ENCODE results near the gene MAPRE2. TPM values are rescaled to one million over a fixed set of nuclear protein-coding genes. Genes with fewer than 3 reads are reported as not detected.

MAPRE2 gene
- total and polyA plus RNA-seq, 2 donors (not counting 1 experiment from before 2014, with no cell fraction given): 18.5 to 88.1 TPM

DNA sequence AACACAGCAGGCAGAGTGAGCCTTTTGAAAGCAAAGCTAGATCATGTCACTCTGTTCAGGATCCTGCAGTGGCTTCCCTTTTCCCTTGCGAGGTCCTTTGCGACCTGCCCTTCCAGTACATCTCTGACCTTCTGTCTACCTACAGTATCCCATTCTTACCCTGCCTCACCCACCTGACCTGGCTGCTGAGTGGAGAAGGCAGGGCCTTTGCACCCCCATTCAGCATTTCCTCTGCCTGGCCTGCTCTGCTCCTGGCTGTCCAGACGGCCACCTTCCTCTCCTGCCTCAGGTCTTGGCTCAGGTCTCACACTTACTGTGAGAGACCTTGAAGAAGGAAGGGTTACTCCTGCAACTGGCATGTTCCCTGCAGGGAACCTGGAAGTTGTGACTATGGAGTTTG lies 77.4 kb downstream of the MAPRE2 start:
- TF ChIP-seq EZH2 (IDR thresholded peaks at IDR 0.05; ENCODE audit: low read length, missing control alignments): no peak
- no peak overlapping the region for H2AFZ ChIP-seq (ENCODE audit: low read length)
- no peak overlapping the region for H3K27ac ChIP-seq (ENCODE audit: insufficient read depth, low read length)

DNA sequence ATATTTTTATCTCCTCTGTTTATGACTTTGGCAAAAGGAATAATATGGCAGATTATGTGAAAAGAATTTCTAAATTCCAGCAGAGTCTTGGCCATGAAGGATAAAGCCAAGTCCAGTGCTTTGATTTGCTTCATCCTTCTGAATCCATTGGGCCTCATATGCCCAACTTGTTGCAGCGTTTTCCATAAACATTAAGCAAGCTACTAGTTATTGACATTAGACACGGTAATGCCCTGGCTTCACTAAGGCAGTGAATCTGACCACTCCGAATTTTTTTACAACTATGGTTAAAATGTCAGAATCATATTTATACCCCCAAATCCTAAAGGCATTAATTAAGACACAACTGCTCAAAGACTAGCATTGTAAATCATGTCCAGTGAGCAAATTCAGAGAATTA lies 79.8 kb downstream of the MAPRE2 start:
- Histone ChIP-seq H3K9me3 (ENCODE audit: control insufficient read depth, insufficient read depth, low read depth, low read length) (no peaks in the 10 kb centered on the region), H3K9ac (ENCODE audit: insufficient read depth, low read length) (no peak overlapping the region), H3K36me3 (ENCODE audit: control insufficient read depth, insufficient read depth, low read length) (no peaks in the 10 kb centered on the region), H2AFZ (ENCODE audit: low read length) (no peak overlapping the region), H3K4me2 (ENCODE audit: extremely low read depth, insufficient read depth, low read length) (no peak overlapping the region), H3K27me3 (ENCODE audit: control insufficient read depth, insufficient read depth, low read length) (no peaks in the 10 kb centered on the region), H3K4me1 (ENCODE audit: control insufficient read depth, extremely low read depth, insufficient read depth, low read length) (peaks cover 10% of the 10 kb centered on the region), H4K20me1 (ENCODE audit: control insufficient read depth, extremely low read depth, insufficient read depth, low read length) (no peaks in the 10 kb centered on the region), H3K27ac (ENCODE audit: insufficient read depth, low read length) (no peak overlapping the region), H3K4me3 (replicated peaks in 1 of 4; ENCODE audit: control extremely low read depth in 1 of 4, insufficient read depth in 1 of 4, low read depth in 3 of 4, low read length in 4 of 4) (no peak overlapping the region), H3K79me2 (ENCODE audit: control insufficient read depth, insufficient read depth, low read length) (no peaks in the 10 kb centered on the region)
- DNase-seq (ENCODE audit: low read depth in 2 of 2): no peak
- no peak for TF ChIP-seq EZH2 (IDR thresholded peaks at IDR 0.05; ENCODE audit: low read length, missing control alignments)
- TF ChIP-seq CTCF (conservative IDR thresholded peaks at IDR 0.05 in 1 of 2, IDR thresholded peaks at IDR 0.05 in 1 of 2; ENCODE audit: low read depth in 1 of 2, low read length in 2 of 2): no peak

More for the DNA sequence above, 77.4 kb downstream of the MAPRE2 start:
- no peaks in the 10 kb centered on the region for H4K20me1 ChIP-seq (ENCODE audit: control insufficient read depth, extremely low read depth, insufficient read depth, low read length)
- H3K36me3 ChIP-seq (ENCODE audit: control insufficient read depth, insufficient read depth, low read length): no peaks in the 10 kb centered on the region
- H3K9ac ChIP-seq (ENCODE audit: insufficient read depth, low read length): no peak overlapping the region
- no peaks in the 10 kb centered on the region for H3K9me3 ChIP-seq (ENCODE audit: control insufficient read depth, insufficient read depth, low read depth, low read length)
- peaks cover 10% of the 10 kb centered on the region for H3K4me1 ChIP-seq (ENCODE audit: control insufficient read depth, extremely low read depth, insufficient read depth, low read length)
- H3K4me2 ChIP-seq (ENCODE audit: extremely low read depth, insufficient read depth, low read length): no peak overlapping the region
- no peaks in the 10 kb centered on the region for H3K27me3 ChIP-seq (ENCODE audit: control insufficient read depth, insufficient read depth, low read length)
- no peak overlapping the region for H3K4me3 ChIP-seq (replicated peaks in 1 of 4; ENCODE audit: control extremely low read depth in 1 of 4, insufficient read depth in 1 of 4, low read depth in 3 of 4, low read length in 4 of 4)
- no peak for DNase-seq (ENCODE audit: low read depth in 2 of 2)
- no peaks in the 10 kb centered on the region for H3K79me2 ChIP-seq (ENCODE audit: control insufficient read depth, insufficient read depth, low read length)

GRCh38 chr18:35121531-35121930 lies 80.3 kb downstream of the MAPRE2 start:
- no peaks in the 10 kb centered on the region for H4K20me1 ChIP-seq (ENCODE audit: control insufficient read depth, extremely low read depth, insufficient read depth, low read length)
- peaks cover 10% of the 10 kb centered on the region for H3K4me1 ChIP-seq (ENCODE audit: control insufficient read depth, extremely low read depth, insufficient read depth, low read length)
- no peaks in the 10 kb centered on the region for H3K9me3 ChIP-seq (ENCODE audit: control insufficient read depth, insufficient read depth, low read depth, low read length)
- no peaks in the 10 kb centered on the region for H3K27me3 ChIP-seq (ENCODE audit: control insufficient read depth, insufficient read depth, low read length)
- no peak overlapping the region for H3K4me2 ChIP-seq (ENCODE audit: extremely low read depth, insufficient read depth, low read length)
- no peaks in the 10 kb centered on the region for H3K79me2 ChIP-seq (ENCODE audit: control insufficient read depth, insufficient read depth, low read length)
- H3K9ac ChIP-seq (ENCODE audit: insufficient read depth, low read length): no peak overlapping the region
- TF ChIP-seq EZH2 (IDR thresholded peaks at IDR 0.05; ENCODE audit: low read length, missing control alignments) (no peak), CTCF (conservative IDR thresholded peaks at IDR 0.05 in 1 of 2, IDR thresholded peaks at IDR 0.05 in 1 of 2; ENCODE audit: low read depth in 1 of 2, low read length in 2 of 2) (no peak)
- no peaks in the 10 kb centered on the region for H3K36me3 ChIP-seq (ENCODE audit: control insufficient read depth, insufficient read depth, low read length)
- no peak overlapping the region for H3K4me3 ChIP-seq (replicated peaks in 1 of 4; ENCODE audit: control extremely low read depth in 1 of 4, insufficient read depth in 1 of 4, low read depth in 3 of 4, low read length in 4 of 4)
- H2AFZ ChIP-seq (ENCODE audit: low read length): no peak overlapping the region
- no peak overlapping the region for H3K27ac ChIP-seq (ENCODE audit: insufficient read depth, low read length)
- DNase-seq (ENCODE audit: low read depth in 2 of 2): no peak
